OCI-LY7 (cell line): ENCODE results near the gene SERPINB10. TPM values are rescaled to one million over a fixed set of nuclear protein-coding genes. Genes with fewer than 3 reads are reported as not detected.

Experiments used
- BruUV-seq: library from RNA; stranded (reverse); fragments of 400-500 nt; replicated peaks from 2 replicates; lab custom pipeline; 2021; lab: Mats Ljungman, UMichigan
- CTCF ChIA-PET: fragments of 300-600 bp; sonication (Branson Sonifier 250); formaldehyde crosslinking; loops from one replicate; lab custom pipeline; 2022; ENCODE audit warnings: antibody characterized with exemption; ENCODE audit not compliant: unreplicated experiment; lab: Charles Lee
- POLR2A ChIA-PET: fragments of 300-600 bp; sonication (Branson Sonifier 250); formaldehyde crosslinking; loops from one replicate; lab custom pipeline; 2022; ENCODE audit warnings: antibody characterized with exemption; lab: Charles Lee
- DNase-seq: peaks from one replicate; pipeline ENCODE4 v3.0.0-alpha.2; 2015; ENCODE audit warnings: low spot score
- H2AFZ ChIP-seq: fragments of 200-600 bp; sonication (generic), shearing (Covaris generic); 2 replicates; pipeline ENCODE4 v1.6.1; 2014; ENCODE audit warnings: mild to moderate bottlenecking, antibody characterized with exemption, low read length, moderate library complexity
- H3K27ac ChIP-seq: fragments of 200-600 bp; sonication (generic); 2 replicates; pipeline ENCODE4 v1.5.1; 2014; ENCODE audit warnings: mixed run types, low read depth, mild to moderate bottlenecking, moderate library complexity, low read length, inconsistent platforms; ENCODE audit not compliant: poor library complexity, severe bottlenecking
- H3K36me3 ChIP-seq: fragments of 200-600 bp; sonication (generic); 2 replicates; pipeline ENCODE4 v1.6.1; 2014; ENCODE audit warnings: mild to moderate bottlenecking, antibody characterized with exemption, low read length, moderate library complexity, mixed read lengths; ENCODE audit not compliant: insufficient read depth
- H3K4me1 ChIP-seq: fragments of 200-600 bp; sonication (generic); 2 replicates; pipeline ENCODE4 v1.5.1; 2014; ENCODE audit warnings: mild to moderate bottlenecking, low read length; ENCODE audit not compliant: insufficient read depth, poor library complexity, severe bottlenecking
- H3K4me2 ChIP-seq: fragments of 200-600 bp; sonication (generic); 2 replicates; pipeline ENCODE4 v1.6.1; 2014; ENCODE audit warnings: mild to moderate bottlenecking, low read length
- H3K4me3 ChIP-seq: fragments of 200-600 bp; sonication (generic); 2 replicates; pipeline ENCODE4 v1.5.1; 2014; ENCODE audit warnings: mild to moderate bottlenecking, low read depth, low read length; ENCODE audit not compliant: poor library complexity, severe bottlenecking
- H3K79me2 ChIP-seq: fragments of 200-600 bp; sonication (generic); 2 replicates; pipeline ENCODE4 v1.6.1; 2016; ENCODE audit warnings: low read depth, mild to moderate bottlenecking, low read length, moderate library complexity, mixed read lengths; ENCODE audit not compliant: insufficient read depth
- H3K9me2 ChIP-seq: fragments of 200-600 bp; sonication (generic); 2 replicates; pipeline ENCODE4 v1.6.1; 2016; ENCODE audit warnings: mild to moderate bottlenecking, low read length, mixed read lengths; ENCODE audit not compliant: insufficient read depth
- H3K9me3 ChIP-seq: fragments of 200-600 bp; sonication (generic); 2 replicates; pipeline ENCODE4 v1.6.1; 2014; ENCODE audit warnings: mild to moderate bottlenecking, mixed run types, low read length, mixed read lengths
- H4K20me1 ChIP-seq: fragments of 200-600 bp; sonication (generic); 2 replicates; pipeline ENCODE4 v1.6.1; 2014; ENCODE audit warnings: mild to moderate bottlenecking, antibody characterized with exemption, low read length, moderate library complexity, mixed read lengths; ENCODE audit not compliant: insufficient read depth
- EZH2phosphoT487 ChIP-seq: fragments of 200-600 bp; sonication (generic); IDR thresholded peaks from 2 replicates; pipeline ENCODE4 v1.6.1; 2018; ENCODE audit warnings: low read depth, borderline replicate concordance, mild to moderate bottlenecking, mixed run types, antibody characterized with exemption, low read length, moderate library complexity, mixed read lengths
- intact Hi-C: fragments of 100-400 bp; cut with micrococcal nuclease; formaldehyde crosslinking; loops from one replicate; pipeline ENCODE4 v1.10.0; 2022; ENCODE audit not compliant: unreplicated experiment
- total RNA-seq, 2 experiments: library from RNA; depleted of rRNA in 1 of 2; stranded (reverse); fragments of >200 nt in 1 of 2; shearing (Covaris generic) in 1 of 2; gene quantifications; 2 replicates each; pipeline ENCODE4 v1.2.3, GENCODE V29; 2014 to 2022
- TF ChIP-seq, protein P1 (sequence below): fragments of 200-600 bp; sonication (generic); conservative IDR thresholded peaks from 2 replicates; pipeline ENCODE4 v1.5.1; 2014; ENCODE audit warnings: mild to moderate bottlenecking, antibody characterized with exemption, low read length, moderate library complexity, mixed read lengths

SERPINB10 gene
- total RNA-seq, 2 experiments from 2014 or later = not detected

DNA sequence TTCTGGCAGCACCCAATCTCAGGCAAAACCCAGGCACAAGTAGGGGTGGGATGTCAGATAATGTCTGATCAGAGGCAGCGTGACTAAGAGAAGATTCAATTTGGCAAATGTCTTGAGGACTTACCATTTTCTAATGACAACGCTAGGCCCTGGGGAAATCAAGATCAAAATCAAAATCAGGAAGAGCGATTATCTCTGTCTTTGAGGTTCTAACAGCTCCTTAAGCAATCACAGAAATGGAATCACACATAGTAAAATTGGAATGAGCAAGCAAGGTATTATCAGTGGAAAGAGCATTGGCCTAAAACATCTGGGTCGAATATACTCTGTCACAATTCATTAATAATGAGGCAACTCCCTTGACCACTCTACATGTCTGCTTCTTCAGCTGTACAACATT is 28.8 kb upstream of the SERPINB10 start:
- H3K4me1 ChIP-seq = no peaks in the 10 kb centered on the region
- no peak overlapping the region for H3K4me2 ChIP-seq
- no peak overlapping the region for H3K27ac ChIP-seq
- H4K20me1 ChIP-seq = no peaks in the 10 kb centered on the region
- intact Hi-C loops = no loop called here
- DNase-seq = no peak
- no peaks in the 10 kb centered on the region for H3K9me2 ChIP-seq
- no peak overlapping the region for H3K4me3 ChIP-seq
- ChIA-PET POLR2A (no interaction called here), CTCF (no interaction called here)
- H2AFZ ChIP-seq = no peak overlapping the region
- no peak for TF ChIP-seq EZH2phosphoT487
- TF ChIP-seq, protein P1, sequence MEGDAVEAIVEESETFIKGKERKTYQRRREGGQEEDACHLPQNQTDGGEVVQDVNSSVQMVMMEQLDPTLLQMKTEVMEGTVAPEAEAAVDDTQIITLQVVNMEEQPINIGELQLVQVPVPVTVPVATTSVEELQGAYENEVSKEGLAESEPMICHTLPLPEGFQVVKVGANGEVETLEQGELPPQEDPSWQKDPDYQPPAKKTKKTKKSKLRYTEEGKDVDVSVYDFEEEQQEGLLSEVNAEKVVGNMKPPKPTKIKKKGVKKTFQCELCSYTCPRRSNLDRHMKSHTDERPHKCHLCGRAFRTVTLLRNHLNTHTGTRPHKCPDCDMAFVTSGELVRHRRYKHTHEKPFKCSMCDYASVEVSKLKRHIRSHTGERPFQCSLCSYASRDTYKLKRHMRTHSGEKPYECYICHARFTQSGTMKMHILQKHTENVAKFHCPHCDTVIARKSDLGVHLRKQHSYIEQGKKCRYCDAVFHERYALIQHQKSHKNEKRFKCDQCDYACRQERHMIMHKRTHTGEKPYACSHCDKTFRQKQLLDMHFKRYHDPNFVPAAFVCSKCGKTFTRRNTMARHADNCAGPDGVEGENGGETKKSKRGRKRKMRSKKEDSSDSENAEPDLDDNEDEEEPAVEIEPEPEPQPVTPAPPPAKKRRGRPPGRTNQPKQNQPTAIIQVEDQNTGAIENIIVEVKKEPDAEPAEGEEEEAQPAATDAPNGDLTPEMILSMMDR = no peak
- no peaks in the 10 kb centered on the region for H3K9me3 ChIP-seq
- BruUV-seq = no TSS peak
- H3K36me3 ChIP-seq = no peaks in the 10 kb centered on the region
- no peaks in the 10 kb centered on the region for H3K79me2 ChIP-seq

DNA sequence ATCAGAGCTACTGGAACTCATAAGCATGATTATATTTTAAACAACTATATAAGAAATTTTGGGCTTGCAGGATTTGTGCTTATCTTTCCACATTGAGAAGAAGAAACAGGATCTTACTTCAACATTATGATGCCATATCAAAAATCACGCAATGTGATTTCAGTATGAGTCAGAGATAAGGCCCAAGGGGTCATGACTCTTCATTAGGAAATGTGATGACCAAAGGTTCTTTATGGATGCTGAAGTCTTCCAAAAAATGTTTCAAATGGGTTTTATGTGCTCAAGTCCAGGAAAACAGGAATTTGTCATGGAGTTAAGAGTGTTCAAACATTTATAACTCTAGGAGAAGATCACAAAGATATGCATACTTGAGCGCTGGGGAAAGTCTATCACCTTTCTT is 28.0 kb upstream of the SERPINB10 start:
- Histone ChIP-seq H3K79me2 (no peaks in the 10 kb centered on the region), H3K4me2 (no peak overlapping the region)

DNA sequence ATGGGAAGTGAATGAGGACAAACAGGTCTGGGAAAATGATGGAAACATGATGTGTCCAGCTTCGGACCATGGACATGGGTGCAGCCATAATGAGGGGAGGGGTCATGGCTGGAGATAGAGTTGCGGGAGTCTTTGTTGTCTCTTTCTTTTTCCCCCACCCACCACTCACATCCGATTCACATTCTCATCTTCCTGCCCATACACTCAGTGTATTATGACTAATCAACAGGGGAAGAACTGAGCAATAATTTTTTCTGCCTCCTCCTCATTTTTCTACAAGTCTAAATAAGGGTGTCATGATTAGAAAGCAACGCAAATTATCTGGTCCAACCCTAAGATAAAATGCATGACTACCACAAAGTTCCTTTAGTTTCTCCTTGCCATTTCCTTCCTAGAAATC is 25.9 kb upstream of the SERPINB10 start:
- Histone ChIP-seq H3K27ac (no peak overlapping the region), H3K9me3 (no peaks in the 10 kb centered on the region), H3K9me2 (no peaks in the 10 kb centered on the region), H3K4me1 (no peaks in the 10 kb centered on the region), H3K4me2 (no peak overlapping the region), H3K4me3 (no peak overlapping the region), H3K79me2 (no peaks in the 10 kb centered on the region), H2AFZ (no peak overlapping the region), H4K20me1 (no peaks in the 10 kb centered on the region), H3K36me3 (no peaks in the 10 kb centered on the region)
- POLR2A ChIA-PET = interaction anchor here (0.6 kb wide), 1 partner anchor 36 kb away, joined by 4 read pairs; no protein-coding TSS in a partner anchor
- TF ChIP-seq, protein P1 = no peak
- TF ChIP-seq EZH2phosphoT487 = no peak
- intact Hi-C loops = no loop called here
- CTCF ChIA-PET = no interaction called here
- DNase-seq = no peak
- no TSS peak for BruUV-seq

More for the DNA sequence above, 28.0 kb upstream of the SERPINB10 start:
- Histone ChIP-seq H3K4me1 (no peaks in the 10 kb centered on the region), H2AFZ (no peak overlapping the region), H3K27ac (no peak overlapping the region), H3K9me2 (no peaks in the 10 kb centered on the region), H3K4me3 (no peak overlapping the region), H3K9me3 (no peaks in the 10 kb centered on the region), H3K36me3 (no peaks in the 10 kb centered on the region), H4K20me1 (no peaks in the 10 kb centered on the region)
- no peak for TF ChIP-seq EZH2phosphoT487
- TF ChIP-seq, protein P1 = no peak
- no peak for DNase-seq
- intact Hi-C loops = no loop called here
- BruUV-seq = no TSS peak
- POLR2A ChIA-PET = no interaction called here
- CTCF ChIA-PET = no interaction called here
